ENCODE results near the gene FGF22. TPM values are rescaled to one million over a fixed set of nuclear protein-coding genes. Genes with fewer than 3 reads are reported as not detected.

The FGF22 gene
- total RNA-seq, 1 donor, result 0.27 TPM

DNA sequence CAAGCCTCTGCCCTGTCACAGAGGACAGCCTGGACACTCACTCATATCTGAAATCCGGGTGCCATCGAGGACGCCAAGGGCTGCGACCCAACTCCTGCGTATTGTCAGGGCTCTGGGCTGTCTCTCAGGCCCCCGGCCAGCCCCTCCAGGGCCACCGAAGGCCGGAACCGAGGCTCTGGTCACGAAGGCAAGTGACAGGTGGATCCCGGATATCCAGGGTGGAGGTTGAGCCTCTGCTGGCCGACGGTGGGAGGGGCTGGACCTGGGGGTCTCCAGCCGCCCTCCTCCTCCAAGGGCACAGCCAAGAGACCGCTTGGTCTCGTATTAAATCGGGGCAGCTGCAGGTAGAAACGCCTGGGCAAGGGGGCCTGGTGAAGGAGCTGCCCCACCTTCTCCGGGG is 17.9 kb downstream of the FGF22 start:
- no peak overlapping the region for H3K4me3 ChIP-seq (ENCODE audit: low read depth, low read length)
- TF ChIP-seq, protein P1, sequence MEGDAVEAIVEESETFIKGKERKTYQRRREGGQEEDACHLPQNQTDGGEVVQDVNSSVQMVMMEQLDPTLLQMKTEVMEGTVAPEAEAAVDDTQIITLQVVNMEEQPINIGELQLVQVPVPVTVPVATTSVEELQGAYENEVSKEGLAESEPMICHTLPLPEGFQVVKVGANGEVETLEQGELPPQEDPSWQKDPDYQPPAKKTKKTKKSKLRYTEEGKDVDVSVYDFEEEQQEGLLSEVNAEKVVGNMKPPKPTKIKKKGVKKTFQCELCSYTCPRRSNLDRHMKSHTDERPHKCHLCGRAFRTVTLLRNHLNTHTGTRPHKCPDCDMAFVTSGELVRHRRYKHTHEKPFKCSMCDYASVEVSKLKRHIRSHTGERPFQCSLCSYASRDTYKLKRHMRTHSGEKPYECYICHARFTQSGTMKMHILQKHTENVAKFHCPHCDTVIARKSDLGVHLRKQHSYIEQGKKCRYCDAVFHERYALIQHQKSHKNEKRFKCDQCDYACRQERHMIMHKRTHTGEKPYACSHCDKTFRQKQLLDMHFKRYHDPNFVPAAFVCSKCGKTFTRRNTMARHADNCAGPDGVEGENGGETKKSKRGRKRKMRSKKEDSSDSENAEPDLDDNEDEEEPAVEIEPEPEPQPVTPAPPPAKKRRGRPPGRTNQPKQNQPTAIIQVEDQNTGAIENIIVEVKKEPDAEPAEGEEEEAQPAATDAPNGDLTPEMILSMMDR (IDR thresholded peaks at IDR 0.05; ENCODE audit: insufficient read depth, low read length), result no peak
- no peak for DNase-seq (ENCODE audit: low read depth)

DNA sequence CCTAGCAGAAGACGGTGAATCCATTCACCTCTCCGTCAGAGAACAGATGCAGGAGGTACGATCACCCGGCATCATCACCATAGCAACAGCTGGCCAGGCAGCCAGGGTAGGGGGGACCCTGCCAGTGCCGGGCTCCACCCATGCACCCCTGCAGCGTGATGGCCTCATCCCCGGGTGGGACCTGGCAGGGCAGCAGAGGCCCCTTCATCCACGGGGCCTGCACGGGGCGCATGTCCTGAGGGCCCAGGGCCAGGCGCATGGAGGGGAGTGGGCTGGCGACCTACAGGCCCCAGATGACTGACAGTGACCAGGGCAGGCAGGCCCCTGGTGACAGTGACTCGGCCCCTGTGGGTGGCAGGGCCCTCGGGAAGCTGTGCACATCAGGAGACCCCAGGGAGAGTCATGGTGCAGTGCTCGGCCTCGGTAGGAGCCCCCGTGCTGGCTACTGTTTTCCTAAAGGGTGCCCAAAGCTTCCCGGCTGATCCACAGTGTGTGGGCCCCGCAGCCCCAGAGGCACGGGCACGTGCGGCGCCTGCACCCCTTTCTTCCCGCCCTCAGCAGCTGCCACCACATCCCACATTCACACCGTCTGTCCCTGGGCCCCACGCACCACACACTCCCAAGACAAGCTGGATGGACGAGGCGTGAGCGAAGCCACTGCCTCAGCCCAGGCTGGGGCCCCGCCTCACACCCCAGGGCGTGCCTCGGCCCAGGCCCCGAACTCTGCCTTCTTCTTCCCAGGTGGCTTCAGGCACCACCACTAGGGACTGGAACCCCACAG is 18.6 kb downstream of the FGF22 start:
- no peak overlapping the region for H3K4me3 ChIP-seq (ENCODE audit: low read depth, low read length)
- no peak for DNase-seq (ENCODE audit: low read depth)
- TF ChIP-seq, protein P1 (IDR thresholded peaks at IDR 0.05; ENCODE audit: insufficient read depth, low read length), result no peak

DNA sequence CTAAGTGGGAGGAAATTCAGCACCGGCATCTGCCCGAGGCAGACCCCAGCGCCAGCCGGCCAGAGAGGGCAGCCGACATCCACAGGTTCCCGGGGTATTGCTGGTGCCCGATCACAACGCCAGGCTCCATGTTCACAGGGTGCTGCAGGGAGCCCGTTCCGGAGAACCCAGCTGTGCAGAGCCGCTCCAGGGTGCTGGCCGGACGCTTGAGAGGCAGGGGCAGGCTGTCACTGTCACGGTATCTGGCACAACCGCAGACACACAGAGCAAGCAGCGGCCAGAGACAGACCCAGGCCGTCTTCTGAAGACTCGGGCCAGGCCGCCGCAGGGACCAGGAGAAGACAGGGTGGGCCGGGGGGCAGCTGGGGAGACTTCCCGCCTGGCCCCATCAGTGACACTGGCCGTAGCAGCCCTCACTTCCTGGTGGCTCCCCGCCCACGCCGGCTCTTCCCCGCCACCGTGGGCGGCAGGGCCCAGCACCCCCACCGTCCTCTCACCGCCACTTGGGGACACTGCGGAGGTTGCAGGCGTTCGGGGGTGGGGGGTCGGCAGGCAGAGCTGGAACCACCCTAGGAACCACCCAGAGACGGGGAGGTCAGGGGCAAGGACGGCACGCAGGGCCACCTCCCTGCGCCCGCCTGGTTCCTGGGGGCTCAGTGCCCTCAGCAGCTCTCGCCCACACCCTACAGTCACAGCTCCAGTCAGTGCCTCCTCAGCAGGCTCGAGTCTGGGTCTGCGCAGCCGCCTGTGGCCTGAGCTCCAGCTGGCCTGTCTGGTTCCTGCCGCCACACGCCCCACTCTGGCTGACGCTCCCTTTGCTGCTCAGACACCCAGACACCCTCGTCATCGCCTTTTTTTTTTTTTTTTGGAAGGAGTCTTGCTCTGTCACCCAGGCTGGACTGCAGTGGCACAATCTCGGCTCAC is 19.5 kb downstream of the FGF22 start:
- H3K4me3 ChIP-seq (ENCODE audit: low read depth, low read length), result peak overlapping the region; percentile 9
- DNase-seq (ENCODE audit: low read depth), result peak; percentile 47
- TF ChIP-seq, protein P1 (IDR thresholded peaks at IDR 0.05; ENCODE audit: insufficient read depth, low read length), result no peak

DNA sequence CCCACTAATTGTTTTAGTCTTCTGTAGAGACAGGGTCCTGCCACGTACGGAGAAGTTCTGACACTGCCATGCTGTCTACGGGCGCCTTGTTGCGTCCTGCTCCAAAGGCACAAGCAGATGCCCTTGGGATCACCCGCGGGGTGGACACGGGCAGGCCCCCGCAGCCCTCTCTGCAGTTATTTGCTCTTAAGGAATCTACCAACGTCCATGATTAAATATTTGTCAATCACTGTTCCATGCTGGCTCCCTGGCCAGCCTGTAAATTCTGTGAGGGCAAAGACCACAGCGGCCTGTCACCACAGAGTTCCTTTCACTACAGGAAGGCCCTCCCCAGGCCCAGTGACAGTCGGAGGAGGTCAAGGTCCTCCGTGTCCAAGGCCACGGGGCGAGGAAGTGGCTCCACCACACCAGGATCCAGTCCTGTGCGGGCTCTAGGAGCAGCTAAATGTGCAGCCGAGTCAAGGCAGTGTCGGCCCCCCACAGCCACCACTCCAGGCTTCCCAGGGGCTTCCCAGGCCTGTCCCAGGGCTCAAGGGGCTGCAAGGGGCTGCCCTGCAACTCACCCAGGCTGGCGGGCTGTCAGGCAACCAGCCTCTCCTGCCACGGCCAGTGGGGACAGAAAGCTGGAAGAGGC is 21.2 kb downstream of the FGF22 start:
- peak overlapping the region; percentile 84 for H3K4me3 ChIP-seq (ENCODE audit: low read depth, low read length)
- DNase-seq (ENCODE audit: low read depth), result no peak
- TF ChIP-seq, protein P1 (IDR thresholded peaks at IDR 0.05; ENCODE audit: insufficient read depth, low read length), result no peak

DNA sequence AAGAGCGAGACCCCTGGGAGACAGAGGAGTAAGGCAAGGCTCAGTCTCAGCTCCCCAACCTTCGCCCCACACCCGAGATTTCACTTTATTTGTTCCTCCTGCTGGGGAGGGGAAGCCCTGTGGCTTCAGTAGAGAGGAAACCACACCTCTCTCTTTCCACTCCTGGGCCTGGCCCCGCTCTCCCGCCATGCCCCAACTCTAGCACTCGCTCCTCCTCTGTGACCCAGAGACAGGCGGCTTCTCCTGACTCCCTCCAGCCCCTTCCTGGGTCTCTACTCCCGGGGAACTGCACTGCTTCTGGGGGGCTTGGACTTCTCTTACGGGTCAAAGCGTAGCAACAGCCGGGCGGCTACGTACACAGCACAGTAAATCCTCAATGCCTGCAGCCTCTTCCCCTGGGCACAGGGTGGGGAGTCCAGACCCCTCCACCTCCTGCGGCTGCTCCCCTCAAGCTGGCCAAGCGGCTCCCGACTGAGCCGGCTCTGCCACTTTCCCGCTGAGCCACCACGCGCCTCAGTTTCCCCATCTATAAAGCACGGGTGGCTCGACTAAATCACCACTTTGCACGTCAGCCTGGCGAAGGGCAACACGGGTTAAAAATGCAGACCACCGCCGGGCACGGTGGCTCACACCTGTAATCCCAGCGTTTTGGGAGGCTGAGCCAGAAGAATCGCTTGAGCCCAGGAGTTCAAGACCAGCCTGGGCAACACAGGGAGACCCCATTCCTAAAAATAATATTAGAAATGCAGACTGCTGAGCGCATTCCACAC is 21.9 kb downstream of the FGF22 start:
- peak; percentile 18 for DNase-seq (ENCODE audit: low read depth)
- TF ChIP-seq, protein P1 (IDR thresholded peaks at IDR 0.05; ENCODE audit: insufficient read depth, low read length), result no peak

More for the DNA sequence above, 21.9 kb downstream of the FGF22 start:
- H3K4me3 ChIP-seq (ENCODE audit: low read depth, low read length), result peak overlapping the region; percentile 84

Measured in fibroblast of the aortic adventitia (primary cell).